Ecto neural progenitor cell (in vitro differentiated cells): ENCODE data around the gene HAGH.
A peak's percentile ranks its signal among the peaks of the same experiment; 100 is the strongest.
"Not testable (repeated sequence)": the region's sequence is repeated elsewhere in the genome, so short reads cannot be mapped to it uniquely, and the experiment has no call there.

ENCODE experiments used
- DNase-seq: peaks from one replicate; pipeline ENCODE4 v3.0.0-alpha.2; 2018; ENCODE audit warnings: low spot score

The HAGH gene

GRCh38 chr16:1826691-1827573 is at the start of gene HAGH, which contains the start of gene FAHD1:
HAGH (minus strand) TSS chr16:1826825; CDS start chr16:1826787, 38 bp downstream.
FAHD1 (plus strand) TSS chr16:1827206; CDS start chr16:1827239, 33 bp downstream.
- DNase-seq = peak; percentile 98

- DNase-seq = not testable (repeated sequence)
Measured at GRCh38 chr16:1876066-1876465, 49.4 kb upstream of the HAGH start.

- DNase-seq = no peak
Measured at GRCh38 chr16:1874854-1875253, 48.2 kb upstream of the HAGH start.

DNA sequence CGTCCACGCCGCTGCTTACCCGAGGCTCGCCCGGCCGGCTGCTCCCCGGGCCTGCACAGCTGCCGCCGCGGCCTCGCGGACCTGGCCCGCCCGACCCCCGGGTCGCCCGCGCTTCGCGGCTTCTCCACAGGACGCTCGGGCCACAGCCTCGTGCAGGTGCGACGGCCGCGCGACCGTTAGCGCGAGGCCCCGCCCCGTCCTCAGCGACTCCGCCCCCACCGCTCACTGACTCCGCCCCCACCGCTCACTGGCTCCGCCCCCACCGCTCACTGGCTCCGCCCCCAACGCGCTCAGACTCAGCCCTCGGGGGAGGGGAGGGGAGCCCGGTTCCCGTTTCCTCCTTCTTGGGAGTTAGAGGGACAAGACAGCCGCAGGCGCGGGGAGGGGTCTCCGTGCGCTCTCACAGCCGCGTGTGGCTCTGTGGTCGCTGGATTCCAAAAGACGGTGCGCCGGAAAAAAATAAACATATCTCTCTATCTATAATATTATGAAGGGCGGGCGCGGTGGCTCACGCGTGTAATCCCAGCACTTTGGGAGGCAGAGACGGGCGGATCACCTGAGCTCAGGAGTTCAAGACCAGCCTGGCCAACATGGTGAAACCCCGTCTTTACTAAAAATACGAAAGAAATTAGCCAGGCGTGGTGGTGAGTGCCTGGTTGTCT is 45.5 kb upstream of the HAGH start, which contains the start of gene MEIOB:
Gene MEIOB (minus strand): TSS at position 191 of the 662 bp plus-strand sequence. CDS start 3,989 bp downstream, outside the sequence.
- DNase-seq = peak; percentile 90

DNA sequence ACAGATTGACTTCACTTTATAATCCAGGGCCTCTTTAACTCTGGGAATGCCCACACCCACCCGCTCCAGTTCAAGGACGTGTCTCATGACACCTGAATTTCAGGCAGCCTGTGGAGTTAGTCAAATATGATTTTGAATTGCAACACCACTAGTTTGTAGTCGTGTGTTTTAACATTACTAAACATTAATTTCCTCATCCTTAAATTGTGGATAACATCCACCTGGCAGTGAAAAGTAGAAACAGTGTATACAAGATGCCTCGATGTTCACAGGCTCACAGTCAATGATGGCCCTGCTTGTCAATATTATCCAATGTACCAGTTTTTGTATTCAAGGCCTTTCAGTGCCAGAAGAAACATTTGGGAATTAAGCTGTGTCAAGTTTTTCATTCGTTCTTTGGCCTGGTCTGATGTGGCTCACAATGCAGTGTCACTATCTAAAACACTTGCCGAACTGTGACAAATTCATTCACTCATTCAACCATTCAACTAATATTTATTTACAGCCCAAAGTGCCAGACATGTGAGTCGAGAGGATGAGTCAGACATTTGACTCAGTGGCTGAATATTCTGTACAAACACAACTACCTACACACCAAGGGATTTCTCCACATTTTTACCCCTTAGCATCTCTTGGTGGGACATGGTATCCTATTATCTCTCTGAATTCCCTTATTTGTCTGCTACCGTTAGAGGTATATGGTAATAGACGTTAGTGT is 43.9 kb upstream of the HAGH start:
- no peak for DNase-seq

- DNase-seq = no peak
Measured at GRCh38 chr16:1865902-1866690, 39.5 kb upstream of the HAGH start.

DNA sequence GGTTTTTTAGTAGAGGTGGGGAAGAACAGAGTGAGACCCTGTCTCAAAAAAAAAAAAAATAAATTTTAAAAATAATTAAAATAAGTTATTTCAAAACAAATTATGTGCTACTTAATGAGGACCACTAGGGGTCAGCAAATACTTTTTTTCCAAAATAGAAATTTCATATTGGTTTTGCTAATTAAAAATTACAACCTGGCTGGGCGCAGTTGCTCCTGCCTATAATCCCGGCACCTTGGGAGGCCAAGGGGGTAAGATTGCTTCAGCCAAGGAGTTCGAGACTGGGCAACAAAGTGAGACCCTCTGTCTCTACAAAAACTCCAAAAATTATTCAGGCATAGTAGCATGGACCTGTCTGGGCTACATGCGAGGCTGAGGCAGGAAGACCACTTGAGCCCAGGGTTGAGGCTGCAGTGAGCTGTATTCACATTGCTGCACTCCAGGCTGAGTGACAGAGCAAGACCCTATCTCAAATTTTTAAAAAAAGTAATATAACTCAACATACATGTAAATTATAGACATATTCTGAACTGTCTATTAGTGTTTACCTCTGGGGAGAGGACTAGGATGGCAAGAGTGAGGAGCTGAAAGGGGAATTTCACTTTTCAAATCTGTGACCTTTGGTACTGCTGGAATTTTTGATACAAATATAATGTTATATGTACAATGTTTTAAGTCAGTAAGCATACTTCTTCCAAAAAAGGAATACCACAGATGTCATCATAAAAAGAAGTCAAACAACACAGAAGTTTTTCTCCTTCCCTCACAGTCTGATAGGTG is 37.2 kb upstream of the HAGH start:
- no peak for DNase-seq

GRCh38 chr16:1862394-1862793 is 35.8 kb upstream of the HAGH start:
- no peak for DNase-seq

DNA sequence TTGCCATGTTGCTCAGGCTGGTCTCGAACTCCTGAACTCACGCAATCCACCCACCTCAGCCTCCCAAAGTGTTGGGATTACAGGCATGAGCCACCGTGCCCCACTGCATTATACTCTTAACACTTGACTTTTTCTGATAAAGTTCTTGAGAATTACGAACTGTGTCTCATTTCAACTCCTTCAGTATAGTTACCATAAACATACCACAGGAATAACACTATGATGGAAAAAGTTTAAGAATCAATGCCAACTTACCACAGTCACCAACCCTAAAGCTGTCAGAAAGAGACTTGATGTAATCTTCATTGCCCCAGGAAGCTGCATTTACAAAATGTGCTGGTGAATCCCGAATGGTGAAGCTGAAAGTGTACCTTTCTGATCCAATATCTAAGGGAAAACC is 35.1 kb upstream of the HAGH start:
- DNase-seq = no peak

DNA sequence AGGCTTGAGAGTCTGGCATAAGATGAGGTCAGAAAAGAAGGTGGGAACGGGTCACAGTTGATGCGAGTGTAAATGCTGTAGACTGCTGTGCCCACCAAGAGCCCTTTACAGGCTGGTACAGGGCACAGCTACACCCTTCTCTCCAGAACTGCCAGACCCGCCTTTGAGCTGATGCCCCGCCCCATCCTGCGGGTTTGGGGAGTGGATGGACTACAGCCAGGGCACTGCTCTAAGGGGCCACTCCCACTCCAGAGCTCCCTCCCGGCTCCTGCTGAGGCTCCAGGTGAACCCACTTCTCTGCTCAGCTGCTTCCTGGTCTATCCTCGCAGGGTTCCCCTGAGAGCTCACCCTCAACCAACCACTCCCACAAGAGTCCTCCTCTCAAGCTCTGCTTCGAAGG is 33.0 kb upstream of the HAGH start:
- no peak for DNase-seq

DNA sequence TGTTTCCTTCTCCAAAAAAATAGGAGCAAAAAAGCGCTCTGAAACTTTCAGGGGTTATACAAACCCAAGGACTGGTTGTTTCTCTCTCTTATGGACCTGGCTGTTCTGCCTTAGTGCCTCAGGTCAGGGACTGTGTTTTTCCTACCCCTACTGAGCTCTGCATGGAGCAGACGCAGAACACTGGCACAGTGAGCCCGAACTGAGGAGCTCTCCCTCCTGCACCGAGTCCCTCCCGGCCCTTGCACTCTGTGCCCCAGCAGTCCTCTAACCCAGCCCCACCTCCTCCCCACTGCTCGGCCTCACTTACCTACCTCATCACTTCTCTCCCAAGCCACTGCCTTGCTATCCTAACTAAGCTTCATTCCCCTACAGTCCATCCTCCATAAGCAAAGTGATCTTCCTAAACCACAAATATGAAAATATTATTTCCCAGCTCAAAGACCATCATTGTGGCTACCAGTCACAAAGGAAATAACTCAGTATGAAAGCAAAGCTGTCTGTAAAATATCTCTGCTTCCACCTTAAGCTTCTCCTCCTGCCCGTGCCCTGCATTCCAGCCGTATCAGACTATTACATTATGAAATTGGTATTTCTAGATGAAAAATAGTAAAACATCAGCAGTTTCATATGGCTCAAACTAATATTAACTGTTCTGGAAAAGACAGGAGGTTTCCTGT is 31.7 kb upstream of the HAGH start:
- DNase-seq = no peak

DNA sequence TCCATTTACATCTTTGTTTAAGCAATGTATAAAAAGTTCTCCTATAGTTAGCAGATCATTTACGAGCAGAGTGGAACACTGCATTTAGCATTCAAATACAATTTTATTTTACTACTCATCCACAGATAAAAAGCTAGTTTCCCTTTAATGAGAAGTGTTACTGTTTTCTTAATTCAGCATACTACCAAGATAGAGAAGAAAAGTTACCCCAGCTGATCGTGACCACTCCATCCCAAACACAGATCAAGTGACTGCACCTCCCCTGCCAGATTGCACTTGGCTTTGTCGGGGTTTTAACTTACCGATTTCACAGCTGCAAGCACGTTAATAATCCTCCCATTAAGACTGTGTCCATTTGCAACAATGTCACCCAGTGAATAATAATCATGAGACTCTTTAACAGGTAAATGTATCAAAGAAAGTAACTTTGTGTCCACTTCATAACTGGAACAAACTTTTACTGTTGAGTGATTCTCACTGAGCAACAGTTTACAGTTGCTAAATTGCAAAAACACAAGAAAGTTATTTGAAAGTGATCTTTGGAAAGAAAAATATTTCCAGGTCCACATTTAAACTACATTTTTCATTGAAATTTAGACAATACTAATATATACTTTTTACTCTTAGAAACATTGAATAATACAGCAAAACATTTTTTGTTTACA is 30.9 kb upstream of the HAGH start:
- no peak for DNase-seq

DNA sequence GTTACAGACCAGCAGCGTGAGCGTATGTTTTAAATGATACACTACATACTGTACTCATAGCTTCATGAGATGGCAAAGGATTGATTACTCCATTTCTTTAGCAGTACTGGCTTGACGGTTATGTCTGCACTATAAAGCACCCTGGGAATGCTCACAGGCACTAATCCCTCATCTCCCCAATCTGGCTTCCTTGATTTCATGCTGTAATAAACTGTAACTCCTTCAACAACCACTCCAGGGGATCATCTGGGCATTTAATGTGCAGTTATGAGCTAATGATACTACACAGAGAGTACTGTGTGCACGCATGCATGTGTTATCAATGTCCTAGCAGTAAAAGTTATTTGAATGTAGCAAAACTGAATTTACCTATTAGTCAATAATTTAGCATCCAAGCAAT is 25.2 kb upstream of the HAGH start:
- DNase-seq = no peak

GRCh38 chr16:1850981-1851380 is 24.4 kb upstream of the HAGH start:
- DNase-seq = no peak

DNA sequence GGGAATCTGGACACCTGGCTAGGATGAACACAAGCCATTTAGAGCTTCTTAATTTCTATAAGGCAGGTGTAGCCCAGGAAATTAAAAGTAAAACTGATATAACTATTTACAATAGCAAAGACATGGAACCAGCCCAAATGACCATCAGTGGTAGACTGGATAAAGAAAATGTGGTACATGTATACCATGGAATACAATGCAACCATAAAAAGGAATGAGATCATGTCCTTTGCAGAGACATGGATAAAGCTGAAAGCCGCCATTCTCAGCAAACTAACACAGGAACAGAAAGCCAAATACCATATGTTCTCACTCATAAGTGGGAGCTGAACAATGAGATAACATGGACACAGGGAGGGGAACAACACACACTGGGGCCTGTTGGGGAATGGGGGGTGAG is 19.8 kb upstream of the HAGH start:
- no peak for DNase-seq

DNA sequence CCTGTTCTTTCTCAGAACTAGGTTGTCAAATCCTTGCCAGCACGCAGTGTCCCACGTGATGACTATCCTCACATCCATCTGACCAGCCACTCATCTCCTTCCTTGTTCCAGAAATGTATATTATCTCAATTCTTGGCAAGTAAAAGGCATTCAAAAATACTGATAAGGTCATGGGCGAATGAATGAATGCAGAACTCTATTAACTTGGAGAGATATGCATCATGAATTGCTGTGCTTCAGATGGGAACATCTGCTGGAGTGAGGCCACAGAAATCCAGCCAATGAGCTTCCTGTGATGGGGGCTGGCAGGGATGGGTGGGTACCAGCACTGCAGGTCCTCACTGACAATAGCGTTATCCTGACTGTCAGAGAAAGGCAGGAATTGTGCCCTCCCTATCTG is 19.4 kb upstream of the HAGH start:
- no peak for DNase-seq

DNA sequence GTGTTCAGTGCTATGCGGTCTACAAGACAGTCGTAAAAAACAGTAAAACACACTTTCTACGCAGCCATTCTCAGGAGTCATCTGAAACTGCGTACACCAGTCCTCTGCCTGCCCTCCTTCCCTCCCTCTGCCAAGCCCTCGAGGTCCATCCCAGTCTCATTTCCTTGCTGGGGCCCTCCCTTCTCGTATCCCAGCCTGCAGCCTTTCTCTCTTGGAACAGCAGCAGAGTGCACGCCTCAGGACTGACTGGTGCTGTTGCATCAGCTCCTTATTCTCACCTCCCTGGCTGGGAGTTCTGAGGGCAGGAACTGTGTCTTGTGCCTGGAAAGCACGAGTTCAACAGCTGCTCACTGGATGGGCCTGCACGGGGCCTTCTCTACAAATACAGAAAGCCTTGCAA is 12.9 kb upstream of the HAGH start:
- DNase-seq = no peak

- DNase-seq = no peak
Measured at GRCh38 chr16:1834096-1834495, 7.5 kb upstream of the HAGH start.

DNA sequence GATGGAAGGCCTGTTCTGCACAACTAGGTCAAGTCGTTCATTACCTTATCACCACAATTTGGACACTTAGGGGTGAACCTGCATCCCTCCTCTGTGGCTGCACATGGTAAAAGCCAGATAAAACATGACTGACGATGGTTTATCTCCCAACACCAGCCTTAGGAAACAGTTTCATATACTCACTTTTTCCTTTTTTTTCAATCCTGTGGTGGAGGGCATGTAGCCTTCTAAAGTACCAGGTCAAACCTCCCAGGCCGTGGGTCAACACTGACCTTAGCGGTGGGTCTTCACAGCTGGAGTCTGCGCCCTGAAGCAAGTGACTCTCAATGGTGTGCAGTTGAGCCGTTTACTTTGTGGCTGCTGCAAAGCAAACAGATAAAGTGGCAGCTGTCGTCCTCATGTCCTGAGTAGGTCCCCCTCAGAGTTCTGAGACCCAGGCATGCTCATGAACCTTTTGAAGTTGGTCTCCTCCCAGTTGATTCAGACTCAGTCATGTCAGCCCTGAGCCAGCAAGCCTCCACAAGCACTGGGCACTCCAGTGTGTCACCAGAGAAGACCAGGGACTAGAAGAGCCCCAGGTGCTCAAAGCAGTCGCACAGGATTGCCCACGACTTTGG is 6.3 kb upstream of the HAGH start:
- DNase-seq = no peak
